BE2C (cell line): ENCODE measurements around the gene RXYLT1.
A peak's percentile ranks its signal among the peaks of the same experiment; 100 is the strongest.
"Not testable (repeated sequence)": the region's sequence is repeated elsewhere in the genome, so short reads cannot be mapped to it uniquely, and the experiment has no call there.

Experiments
- DNase-seq: peaks from one replicate; pipeline ENCODE4 v3.0.0-alpha.2; 2020
- H3K27me3 ChIP-seq: fragments of 250-450 bp; sonication (Bioruptor Pico); 2 replicates; pipeline ENCODE4 v1.5.1; 2020; ENCODE audit warnings: mild to moderate bottlenecking
- H3K36me3 ChIP-seq: fragments of 250-450 bp; sonication (Bioruptor Pico); 2 replicates; pipeline ENCODE4 v1.5.1; 2020; ENCODE audit warnings: mild to moderate bottlenecking
- H3K4me1 ChIP-seq: fragments of 250-450 bp; sonication (Bioruptor Pico); 2 replicates; pipeline ENCODE4 v1.5.1; 2020
- H3K4me3 ChIP-seq: 2 replicates; pipeline ENCODE4 v1.5.1; 2011; ENCODE audit warnings: low read depth, low read length
- H3K9me3 ChIP-seq: fragments of 250-450 bp; sonication (Bioruptor Pico); 2 replicates; pipeline ENCODE4 v1.5.1; 2020
- CTCF ChIP-seq: IDR thresholded peaks from 2 replicates; pipeline ENCODE4 v1.5.1; 2012; ENCODE audit warnings: mild to moderate bottlenecking, low read depth, low read length

Gene RXYLT1

DNA sequence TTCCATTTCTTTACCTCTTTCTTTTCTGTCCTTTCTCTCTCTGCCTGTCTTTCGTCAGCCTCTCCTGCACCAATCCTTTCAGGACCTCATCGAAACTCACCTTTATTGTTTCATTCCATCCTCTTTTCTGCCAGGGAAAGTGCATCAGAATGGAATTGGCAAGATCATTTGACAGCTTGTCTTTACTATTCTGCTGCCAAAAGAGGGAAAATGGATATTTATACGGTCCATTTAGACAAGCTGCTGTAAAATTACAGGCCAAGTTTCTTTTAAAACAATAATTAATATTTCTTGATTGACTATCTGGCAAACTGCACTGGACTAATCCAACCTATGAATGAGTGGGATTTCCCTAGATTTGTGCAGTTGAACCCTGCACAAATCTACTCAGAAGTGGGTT, 57.2 kb downstream of the RXYLT1 start:
- no peaks in the 10 kb centered on the region for H3K4me1 ChIP-seq
- no peaks in the 10 kb centered on the region for H3K9me3 ChIP-seq
- H3K4me3 ChIP-seq = no peak overlapping the region
- no peak for DNase-seq
- H3K27me3 ChIP-seq = no peaks in the 10 kb centered on the region; the same call in 1 of the 2 replicates
- H3K36me3 ChIP-seq = no peaks in the 10 kb centered on the region
- no peak for TF ChIP-seq CTCF

DNA sequence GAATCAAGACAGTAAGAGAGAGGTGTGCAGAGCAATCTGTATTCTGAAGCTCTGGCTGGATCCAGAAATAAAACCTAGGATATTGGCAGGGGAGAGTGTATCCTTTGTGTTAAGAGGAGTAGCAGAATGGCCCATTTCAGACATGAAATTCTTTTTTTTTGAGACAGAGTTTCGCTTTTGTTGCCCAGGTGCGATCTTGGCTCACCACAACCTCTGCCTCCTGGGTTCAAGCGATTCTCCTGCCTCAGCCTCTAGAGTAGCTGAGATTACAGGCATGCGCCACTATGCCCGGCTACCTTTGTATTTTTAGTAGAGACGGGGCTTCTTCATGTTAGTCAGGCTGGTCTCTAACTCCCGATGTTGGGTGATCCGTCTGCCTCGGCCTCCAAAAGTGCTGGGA, 58.7 kb downstream of the RXYLT1 start:
- Histone ChIP-seq H3K36me3 (no peaks in the 10 kb centered on the region), H3K9me3 (no peaks in the 10 kb centered on the region), H3K4me1 (no peaks in the 10 kb centered on the region), H3K4me3 (no peak overlapping the region), H3K27me3 (no peaks in the 10 kb centered on the region)
- TF ChIP-seq CTCF = no peak
- DNase-seq = no peak

- Histone ChIP-seq H3K27me3 (no peaks in the 10 kb centered on the region), H3K36me3 (no peaks in the 10 kb centered on the region), H3K4me3 (no peak overlapping the region), H3K4me1 (no peaks in the 10 kb centered on the region), H3K9me3 (no peaks in the 10 kb centered on the region)
- no peak for TF ChIP-seq CTCF
- no peak for DNase-seq
Observed at GRCh38 chr12:63841011-63841410, 61.3 kb downstream of the RXYLT1 start.

- H3K4me1 ChIP-seq = no peaks in the 10 kb centered on the region
- H3K4me3 ChIP-seq = no peak overlapping the region
- H3K9me3 ChIP-seq = no peaks in the 10 kb centered on the region
- no peak for TF ChIP-seq CTCF
- DNase-seq = no peak
- H3K36me3 ChIP-seq = no peaks in the 10 kb centered on the region
- H3K27me3 ChIP-seq = no peaks in the 10 kb centered on the region
Observed at GRCh38 chr12:63841571-63841970, 61.9 kb downstream of the RXYLT1 start.

DNA sequence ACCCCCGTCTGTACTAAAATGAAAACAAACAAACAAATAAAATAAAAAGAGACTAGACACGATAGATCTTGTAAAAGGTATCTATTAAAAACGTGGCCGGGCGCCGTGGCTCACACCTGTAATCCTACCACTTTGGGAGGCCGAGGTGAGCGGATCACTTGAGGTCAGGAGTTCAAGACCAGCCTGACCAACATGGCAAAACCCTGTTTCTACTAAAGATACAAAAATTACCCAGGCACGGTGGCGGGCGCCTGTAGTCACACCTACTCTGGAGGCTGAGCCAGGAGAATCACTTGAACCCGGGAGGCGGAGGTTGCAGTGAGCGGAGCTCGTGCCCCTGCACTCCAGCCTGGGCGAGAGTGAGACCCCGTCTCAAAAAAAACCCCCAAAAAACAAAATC, 63.0 kb downstream of the RXYLT1 start:
- not testable (repeated sequence) for DNase-seq, H3K36me3 ChIP-seq, H3K27me3 ChIP-seq, H3K4me3 ChIP-seq, H3K4me1 ChIP-seq, H3K9me3 ChIP-seq

GRCh38 chr12:63843254-63843720, 63.6 kb downstream of the RXYLT1 start:
- Histone ChIP-seq H3K4me3 (peak overlapping the region; percentile 100), H3K27me3 (no peaks in the 10 kb centered on the region), H3K4me1 (no peaks in the 10 kb centered on the region), H3K36me3 (no peaks in the 10 kb centered on the region), H3K9me3 (no peaks in the 10 kb centered on the region)
- DNase-seq = no peak
- no peak for TF ChIP-seq CTCF
